Panc1 (cell line): ENCODE measurements around the gene CHAF1A.

Experiments used
- CTCF ChIP-seq: fragments of 450-650 bp; IDR thresholded peaks from 2 replicates; pipeline ENCODE4 v1.5.1; 2017; ENCODE audit warnings: mild to moderate bottlenecking
- POLR2AphosphoS5 ChIP-seq: IDR thresholded peaks from 2 replicates; pipeline ENCODE4 v1.6.1; 2012; ENCODE audit warnings: mild to moderate bottlenecking, low read depth, low read length, moderate library complexity
- REST ChIP-seq, 2 experiments: IDR thresholded peaks; 2 replicates each; pipeline ENCODE4 v1.6.1; 2011 to 2012; ENCODE audit warnings: low read depth in 2 of 2, control low read depth in 1 of 2, low read length in 1 of 2, mild to moderate bottlenecking in 1 of 2, moderate library complexity in 1 of 2; ENCODE audit not compliant: insufficient read depth in 1 of 2

- TF ChIP-seq CTCF (no peak), POLR2AphosphoS5 (no peak), REST (IDR thresholded peaks at IDR 0.05; ENCODE audit: insufficient read depth in 1 of 2, low read depth in 2 of 2, low read length in 1 of 2) (no peak)
Measured at GRCh38 chr19:4442819-4443146, 40.3 kb downstream of the CHAF1A start.
